Effector memory CD8-positive, alpha-beta T cell (primary cell): ENCODE measurements around the gene TMIE.
"Not testable (repeated sequence)": the region's sequence is repeated elsewhere in the genome, so short reads cannot be mapped to it uniquely, and the experiment has no call there.

Experiments
- ATAC-seq: fragments of 150-1000 bp; cut with Tn5 transposase; replicated peaks from 2 replicates; pipeline ENCODE4 v1.10.0; 2021; ENCODE audit warnings: mild to moderate bottlenecking, moderate library complexity
- DNase-seq, 3 experiments: peaks; one replicate each; pipeline ENCODE4 v3.0.0; 2021
- H3K27ac Mint-ChIP-seq, 2 donors: one replicate each; pipeline ENCODE4 v1.8.0; 2022; ENCODE audit warnings: mild to moderate bottlenecking in 2 of 2, mixed read lengths in 2 of 2, moderate library complexity in 2 of 2
- H3K27me3 Mint-ChIP-seq, 2 donors: one replicate each; pipeline ENCODE4 v1.8.0; 2022; ENCODE audit warnings: mixed read lengths in 2 of 2
- H3K36me3 Mint-ChIP-seq: one replicate; pipeline ENCODE4 v1.8.0; 2022; ENCODE audit warnings: mild to moderate bottlenecking, moderate library complexity, mixed read lengths; ENCODE audit not compliant: insufficient read depth
- H3K4me1 Mint-ChIP-seq, 2 donors: one replicate each; pipeline ENCODE4 v1.8.0; 2022; ENCODE audit warnings: low read depth in 2 of 2, mixed read lengths in 2 of 2
- H3K4me3 Mint-ChIP-seq, 2 donors: one replicate each; pipeline ENCODE4 v1.8.0; 2022; ENCODE audit warnings: mild to moderate bottlenecking in 2 of 2, mixed read lengths in 2 of 2, moderate library complexity in 2 of 2
- H3K9me3 Mint-ChIP-seq, 2 donors: one replicate each; pipeline ENCODE4 v1.8.0; 2022; ENCODE audit warnings: mixed read lengths in 2 of 2

Gene TMIE

DNA sequence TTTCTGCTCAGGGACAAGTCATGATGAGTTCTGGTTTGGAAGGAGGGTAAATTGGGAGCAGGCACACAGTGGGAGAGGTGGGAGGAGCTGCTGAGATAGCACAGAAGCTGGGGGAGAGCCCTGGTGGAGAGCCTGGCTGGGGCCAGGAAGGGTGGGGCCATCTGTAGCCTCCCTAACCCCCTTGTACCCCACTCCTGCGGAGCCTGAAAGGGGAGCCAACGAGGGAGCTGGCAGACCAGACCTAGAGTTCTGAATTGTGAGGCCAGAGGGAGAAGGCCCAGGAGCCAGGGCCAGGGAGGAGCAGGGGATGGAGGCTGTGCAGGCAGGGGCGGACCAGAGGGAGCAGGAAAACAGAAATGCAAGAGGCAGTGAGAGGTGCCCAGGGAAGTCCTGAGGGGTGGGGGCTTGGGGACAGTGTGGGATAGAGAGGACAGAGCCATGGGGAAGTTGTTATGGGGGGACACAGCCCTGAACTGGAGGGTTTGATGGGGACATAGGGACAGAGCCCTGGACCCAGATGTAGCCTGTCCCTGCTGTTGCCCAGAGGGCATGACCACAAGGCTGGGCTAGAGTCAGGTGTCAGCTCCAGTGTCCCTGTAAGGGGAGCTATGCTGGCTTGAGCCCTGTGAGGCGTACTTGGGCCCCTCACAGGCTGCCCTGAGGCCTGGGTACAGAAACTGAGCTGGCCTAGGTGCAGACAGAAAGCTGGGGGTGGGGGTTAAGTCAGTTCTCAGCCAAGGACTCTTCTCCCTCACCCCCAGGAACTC, 1.2 kb downstream of the TMIE start:
- ATAC-seq (no peak), DNase-seq (no peak)
- Mint-ChIP-seq H3K36me3 (no peaks in the 10 kb centered on the region), H3K27ac (no peak overlapping the region), H3K9me3 (no peaks in the 10 kb centered on the region), H3K4me3 (no peak overlapping the region), H3K4me1 (peaks cover 0 to 4% of the 10 kb centered on the region in 2 donors), H3K27me3 (peaks cover 13 to 24% of the 10 kb centered on the region in 2 donors)

DNA sequence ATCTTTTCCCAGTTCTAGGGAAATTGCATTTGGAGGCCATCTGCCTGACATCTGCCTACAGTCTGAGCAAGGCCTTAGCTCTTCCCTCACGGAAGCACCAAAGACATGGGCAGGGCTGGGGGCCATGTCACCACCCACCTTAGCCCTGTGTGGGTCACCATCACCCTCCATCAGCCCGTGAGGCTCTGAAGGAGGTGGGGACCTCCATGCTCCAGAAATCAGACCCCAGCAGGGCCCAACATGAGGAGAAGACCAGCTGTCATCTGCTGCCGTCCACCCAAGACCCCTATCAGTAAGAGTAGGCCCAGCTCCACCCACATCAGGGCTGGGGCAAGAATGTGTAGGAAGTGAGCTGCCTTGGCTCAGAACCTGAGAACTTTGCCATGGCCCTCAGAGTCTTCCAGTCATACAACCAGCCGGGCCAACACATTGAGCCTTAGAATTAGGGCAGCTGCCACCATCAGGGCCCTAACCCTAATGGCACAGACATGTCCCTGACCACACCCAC, 1.9 kb downstream of the TMIE start:
- DNase-seq = no peak
- H3K27ac Mint-ChIP-seq = no peak overlapping the region
- no peaks in the 10 kb centered on the region for H3K9me3 Mint-ChIP-seq
- ATAC-seq = no peak
- H3K36me3 Mint-ChIP-seq = no peaks in the 10 kb centered on the region
- peaks cover 0 to 2% of the 10 kb centered on the region in 2 donors for H3K4me1 Mint-ChIP-seq
- peaks cover 13 to 24% of the 10 kb centered on the region in 2 donors for H3K27me3 Mint-ChIP-seq
- no peak overlapping the region for H3K4me3 Mint-ChIP-seq

DNA sequence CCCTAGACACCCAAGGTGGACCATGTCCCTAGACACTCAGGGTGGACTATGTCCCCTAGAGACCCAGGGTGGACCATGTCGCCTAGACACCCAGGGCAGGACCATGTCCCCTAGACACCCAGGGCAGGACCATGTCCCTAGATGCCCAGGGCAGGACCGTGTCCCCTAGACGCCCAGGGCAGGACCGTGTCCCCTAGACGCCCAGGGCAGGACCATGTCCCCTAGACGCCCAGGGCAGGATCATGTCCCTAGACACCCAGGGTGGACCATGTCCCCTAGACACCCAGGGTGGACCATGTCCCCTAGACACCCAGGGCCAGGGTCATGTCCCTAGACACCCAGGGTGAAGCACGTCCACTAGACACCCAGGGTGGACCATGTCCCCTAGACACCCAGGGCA, 3.2 kb downstream of the TMIE start:
- H3K27ac Mint-ChIP-seq, H3K4me1 Mint-ChIP-seq, H3K9me3 Mint-ChIP-seq, DNase-seq, ATAC-seq, H3K4me3 Mint-ChIP-seq, H3K36me3 Mint-ChIP-seq: not testable (repeated sequence)
- peaks cover 13 to 24% of the 10 kb centered on the region in 2 donors for H3K27me3 Mint-ChIP-seq

DNA sequence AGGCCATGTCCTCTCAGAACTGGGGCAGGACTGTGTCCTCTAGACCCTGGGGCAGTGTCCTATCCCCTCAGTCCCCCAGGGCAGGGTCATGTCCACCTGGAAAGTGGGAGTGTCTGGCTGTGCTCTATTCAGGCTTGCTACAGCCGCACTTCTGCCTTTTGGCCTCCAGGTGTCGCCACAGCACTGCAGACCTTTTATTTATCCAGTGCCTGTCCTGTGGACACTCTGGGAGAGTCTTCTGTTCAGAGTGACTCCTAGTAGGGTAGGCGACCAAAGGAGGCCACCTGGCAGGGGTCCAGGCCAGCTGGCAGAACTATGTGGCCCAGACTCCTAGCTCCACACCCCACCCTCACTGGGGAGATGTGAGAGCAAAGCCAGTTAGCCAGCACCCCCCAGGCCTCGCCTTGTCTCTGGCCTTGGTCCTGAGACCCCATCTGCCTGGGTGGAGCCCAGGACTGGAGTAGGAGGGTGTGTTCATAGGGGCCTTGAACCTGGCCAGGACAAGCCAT, 3.9 kb downstream of the TMIE start:
- no peak overlapping the region for H3K4me3 Mint-ChIP-seq
- no peaks in the 10 kb centered on the region for H3K9me3 Mint-ChIP-seq
- H3K27ac Mint-ChIP-seq = no peak overlapping the region
- ATAC-seq = peak; percentile 87
- H3K36me3 Mint-ChIP-seq = no peaks in the 10 kb centered on the region
- peak; percentile 60 to 70 (median 66) for DNase-seq
- H3K27me3 Mint-ChIP-seq = peaks cover 13 to 24% of the 10 kb centered on the region in 2 donors
- peaks cover 0 to 2% of the 10 kb centered on the region in 2 donors for H3K4me1 Mint-ChIP-seq

DNA sequence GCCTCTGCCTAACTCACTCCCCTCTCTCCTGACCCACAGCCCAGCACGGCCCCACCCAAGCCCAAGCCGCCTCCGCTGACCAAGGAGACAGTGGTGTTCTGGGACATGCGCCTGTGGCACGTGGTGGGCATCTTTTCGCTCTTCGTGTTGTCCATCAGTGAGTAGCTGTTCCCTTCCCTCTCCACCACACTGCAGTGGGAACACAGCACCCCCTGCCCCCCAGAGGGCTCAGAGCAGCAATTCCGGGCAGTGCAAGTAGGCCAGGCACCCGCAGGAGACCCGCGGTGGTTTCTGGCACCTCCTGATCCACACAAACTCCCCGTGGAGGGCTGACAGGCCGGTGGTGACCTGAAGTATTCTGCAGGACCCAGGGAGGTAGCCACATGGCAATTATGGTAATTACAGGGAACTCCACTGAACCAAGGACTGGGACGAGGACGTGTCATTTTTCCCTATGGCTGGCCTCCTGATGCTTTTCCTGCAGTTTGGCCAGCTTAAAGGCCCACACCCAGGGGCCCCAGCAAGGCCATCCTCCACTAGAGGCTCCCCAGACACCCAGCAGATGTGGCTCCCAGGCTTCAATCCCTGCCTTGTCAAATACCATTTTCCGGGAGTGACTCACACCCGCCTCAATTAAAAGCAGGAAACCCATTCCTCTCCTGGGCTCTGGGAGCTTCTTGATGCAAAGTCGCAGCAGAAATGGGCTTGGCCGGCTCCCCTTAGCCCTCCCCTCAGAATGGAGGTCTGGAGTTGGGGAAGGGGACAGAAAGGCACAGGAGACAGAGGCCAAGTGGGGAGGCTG, 4.8 kb downstream of the TMIE start:
- H3K27me3 Mint-ChIP-seq = peaks cover 13 to 24% of the 10 kb centered on the region in 2 donors
- peaks cover 2% of the 10 kb centered on the region for H3K36me3 Mint-ChIP-seq
- H3K9me3 Mint-ChIP-seq = no peaks in the 10 kb centered on the region
- H3K4me3 Mint-ChIP-seq = no peak overlapping the region
- ATAC-seq (no peak), DNase-seq (no peak)
- H3K4me1 Mint-ChIP-seq = peaks cover 0 to 2% of the 10 kb centered on the region in 2 donors
- no peak overlapping the region for H3K27ac Mint-ChIP-seq

DNA sequence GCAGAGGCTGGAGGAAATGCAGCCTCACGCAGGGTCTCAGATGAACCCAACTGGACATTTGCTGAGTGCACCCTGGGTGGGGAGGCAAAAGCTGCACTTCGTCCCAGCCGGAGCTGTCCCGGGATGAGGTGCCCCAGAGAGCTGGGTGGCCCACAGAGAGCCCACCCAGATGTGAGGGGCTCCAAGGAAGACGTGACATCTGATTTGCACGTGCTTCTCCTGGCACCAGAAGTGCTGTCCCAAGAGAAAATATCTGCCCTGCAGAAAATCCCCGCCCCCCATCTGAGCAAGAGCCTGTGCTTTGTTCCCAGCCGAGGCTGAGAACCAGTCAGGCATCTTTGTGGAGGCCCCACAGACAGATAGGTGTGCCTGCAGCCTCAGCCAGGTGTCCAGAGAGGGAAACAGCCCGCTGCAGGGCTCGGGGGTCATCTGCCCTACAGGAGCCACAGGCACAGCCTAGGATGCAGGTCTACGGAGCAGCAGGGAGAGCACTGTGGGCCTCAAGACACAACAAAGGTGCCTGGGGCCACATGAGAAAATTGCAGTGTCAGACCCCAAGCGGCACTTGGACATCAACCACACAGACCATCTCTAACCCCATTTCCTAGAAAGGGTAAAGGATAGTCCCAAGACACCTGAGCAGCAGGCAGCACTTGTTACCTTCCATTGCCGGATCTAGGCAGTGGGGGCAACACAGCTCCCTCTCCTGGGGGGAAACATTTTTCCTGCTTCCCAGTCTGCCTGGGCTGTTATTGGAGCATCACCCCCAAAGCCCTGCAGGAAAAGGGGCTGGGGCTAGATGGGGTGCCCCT, 5.8 kb downstream of the TMIE start:
- DNase-seq = no peak
- H3K36me3 Mint-ChIP-seq = peaks cover 2% of the 10 kb centered on the region

DNA sequence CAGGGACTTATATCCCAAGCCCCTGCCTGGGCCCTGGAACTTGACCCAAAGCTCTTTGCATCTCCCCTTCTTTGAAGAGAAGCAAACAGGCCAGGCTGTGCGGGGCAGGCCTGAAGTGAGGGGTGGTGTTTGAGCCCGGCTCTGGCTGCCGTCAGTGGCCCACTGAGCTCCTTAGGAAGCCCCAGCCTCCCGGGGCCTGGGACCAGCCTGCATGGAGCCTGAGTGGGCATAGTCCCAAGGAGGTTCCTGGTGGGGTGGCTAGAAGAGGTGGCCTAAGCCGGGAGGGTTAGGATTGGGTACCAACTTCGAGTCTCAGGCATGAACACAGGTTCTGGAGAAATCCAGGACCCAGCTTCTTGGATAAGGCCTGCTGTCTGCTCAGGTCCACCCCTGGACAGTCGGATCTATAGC, 6.4 kb downstream of the TMIE start:
- Mint-ChIP-seq H3K9me3 (no peaks in the 10 kb centered on the region), H3K36me3 (peaks cover 2% of the 10 kb centered on the region), H3K4me3 (no peak overlapping the region), H3K27me3 (peaks cover 2 to 12% of the 10 kb centered on the region in 2 donors), H3K4me1 (peaks cover 0 to 2% of the 10 kb centered on the region in 2 donors), H3K27ac (no peak overlapping the region)
- DNase-seq (no peak), ATAC-seq (no peak)

More for the DNA sequence above, 5.8 kb downstream of the TMIE start:
- Mint-ChIP-seq H3K9me3 (no peaks in the 10 kb centered on the region), H3K4me1 (peaks cover 0 to 2% of the 10 kb centered on the region in 2 donors), H3K27ac (no peak overlapping the region), H3K27me3 (peaks cover 8 to 18% of the 10 kb centered on the region in 2 donors), H3K4me3 (no peak overlapping the region)
- ATAC-seq = no peak

DNA sequence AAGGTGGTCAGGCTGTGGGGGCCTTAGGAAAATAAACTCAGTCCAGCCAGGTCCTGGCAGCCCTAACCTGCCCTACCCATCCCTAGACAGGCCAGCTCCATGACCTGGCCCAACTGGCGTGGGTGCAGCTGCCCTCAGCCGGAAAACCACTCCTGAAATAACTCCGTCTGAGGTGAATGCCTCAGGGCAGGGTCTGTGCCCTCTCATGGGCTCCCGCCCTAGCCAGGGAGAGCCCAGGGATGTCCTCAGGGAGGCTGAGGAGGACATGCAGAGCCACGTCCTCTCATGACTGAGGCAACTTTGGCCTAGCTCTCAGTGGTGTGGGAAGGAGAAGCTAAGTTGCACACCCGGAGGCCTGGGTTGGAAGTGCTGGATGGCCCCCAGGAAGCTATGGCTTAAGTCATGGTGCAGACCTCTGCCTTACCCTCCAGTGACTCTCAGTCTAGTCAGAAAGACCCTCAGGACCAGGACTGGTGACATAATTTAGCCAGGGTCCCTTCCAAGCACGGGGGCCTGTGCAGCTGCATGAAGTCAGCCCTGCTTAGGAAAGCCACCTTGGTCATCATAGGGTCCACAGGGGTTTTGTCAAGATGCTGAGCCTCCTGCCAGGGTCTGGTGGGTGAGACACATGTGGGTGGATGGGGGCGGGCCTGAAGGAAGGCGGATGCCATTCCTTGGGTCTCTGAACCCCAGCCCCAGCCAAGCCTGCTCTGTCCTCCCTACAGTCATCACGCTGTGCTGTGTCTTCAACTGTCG, 7.4 kb downstream of the TMIE start:
- no peak overlapping the region for H3K4me3 Mint-ChIP-seq
- DNase-seq = no peak
- ATAC-seq = no peak
- peaks cover 0 to 2% of the 10 kb centered on the region in 2 donors for H3K4me1 Mint-ChIP-seq
- peak overlapping the region in 1 of 2 donors; percentile 44 for H3K27ac Mint-ChIP-seq
- peaks cover 0 to 8% of the 10 kb centered on the region in 2 donors for H3K27me3 Mint-ChIP-seq
- peaks cover 2% of the 10 kb centered on the region for H3K36me3 Mint-ChIP-seq
- H3K9me3 Mint-ChIP-seq = no peaks in the 10 kb centered on the region

DNA sequence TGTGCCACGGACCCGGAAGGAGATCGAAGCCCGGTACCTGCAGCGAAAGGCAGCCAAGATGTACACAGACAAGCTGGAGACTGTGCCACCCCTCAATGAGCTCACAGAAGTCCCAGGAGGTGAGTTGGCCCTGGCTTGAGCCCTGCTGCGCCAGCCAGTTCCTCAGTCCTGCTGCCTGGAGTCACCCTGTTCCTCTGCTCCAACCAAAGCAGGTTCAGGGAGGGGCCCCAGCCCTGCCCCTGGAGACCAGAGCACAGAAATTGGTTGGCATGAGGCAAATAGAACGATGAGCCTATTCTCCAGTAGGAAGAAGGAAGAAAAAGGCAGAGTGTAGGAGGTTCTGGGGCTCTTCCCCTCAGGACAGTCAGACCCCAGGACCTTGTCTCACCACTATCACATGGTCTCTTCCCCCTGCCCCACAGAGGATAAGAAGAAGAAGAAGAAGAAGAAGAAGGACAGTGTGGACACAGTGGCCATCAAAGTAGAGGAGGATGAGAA, 8.0 kb downstream of the TMIE start:
- H3K4me3 Mint-ChIP-seq = no peak overlapping the region
- DNase-seq (no peak), ATAC-seq (no peak)
- H3K27ac Mint-ChIP-seq = no peak overlapping the region
- peaks cover 2% of the 10 kb centered on the region for H3K36me3 Mint-ChIP-seq
- H3K27me3 Mint-ChIP-seq = peaks cover 0 to 8% of the 10 kb centered on the region in 2 donors
- peaks cover 0 to 2% of the 10 kb centered on the region in 2 donors for H3K4me1 Mint-ChIP-seq
- no peaks in the 10 kb centered on the region for H3K9me3 Mint-ChIP-seq

DNA sequence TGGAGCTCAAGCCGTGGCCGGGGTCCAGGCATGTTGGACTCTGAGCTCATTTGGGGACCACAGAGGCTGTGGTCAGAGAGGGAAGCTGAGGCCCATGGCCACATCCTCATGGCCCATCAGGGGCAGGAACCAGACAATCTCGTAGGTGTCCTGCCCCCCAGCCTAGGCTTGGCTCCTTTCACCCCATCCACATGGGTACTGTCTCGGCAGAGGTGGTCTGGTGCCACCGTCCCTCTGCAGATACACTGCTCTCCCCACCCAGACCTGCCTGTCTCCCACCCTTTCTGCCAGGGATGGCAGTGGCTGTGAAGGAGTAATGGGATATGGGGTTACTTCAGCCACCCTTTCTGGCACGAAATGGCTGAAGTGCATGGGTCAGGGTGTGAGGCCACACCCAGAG, 8.5 kb downstream of the TMIE start:
- peaks cover 0 to 2% of the 10 kb centered on the region in 2 donors for H3K4me1 Mint-ChIP-seq
- H3K9me3 Mint-ChIP-seq = no peaks in the 10 kb centered on the region
- ATAC-seq (no peak), DNase-seq (no peak)
- H3K27me3 Mint-ChIP-seq = peaks cover 0 to 8% of the 10 kb centered on the region in 2 donors
- no peak overlapping the region for H3K27ac Mint-ChIP-seq
- H3K4me3 Mint-ChIP-seq = no peak overlapping the region
- H3K36me3 Mint-ChIP-seq = peaks cover 2% of the 10 kb centered on the region

DNA sequence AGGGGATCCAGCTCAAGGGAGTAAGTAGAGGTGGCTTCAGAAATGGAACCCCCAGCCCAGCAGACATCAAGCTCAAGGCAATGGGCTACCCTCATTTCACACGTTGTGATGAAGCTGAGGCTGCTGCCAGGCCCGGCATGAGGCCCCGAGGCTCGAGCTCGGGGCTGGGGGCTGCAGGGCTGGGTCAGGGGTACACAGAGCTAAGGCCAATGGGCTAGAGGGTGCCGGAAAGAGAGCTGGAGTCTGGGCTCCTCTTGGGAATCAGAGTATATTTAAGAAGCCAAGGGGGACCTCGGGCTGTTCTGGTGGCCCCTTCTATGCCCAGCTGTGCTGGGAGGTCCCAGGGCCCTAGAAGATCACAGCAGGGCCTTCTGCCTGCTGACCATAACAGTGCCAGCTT, 9.0 kb downstream of the TMIE start:
- DNase-seq (no peak), ATAC-seq (no peak)
- Mint-ChIP-seq H3K27ac (no peak overlapping the region), H3K36me3 (peaks cover 2% of the 10 kb centered on the region), H3K9me3 (no peaks in the 10 kb centered on the region), H3K4me1 (peaks cover 0 to 2% of the 10 kb centered on the region in 2 donors), H3K4me3 (no peak overlapping the region), H3K27me3 (peaks cover 0 to 12% of the 10 kb centered on the region in 2 donors)

DNA sequence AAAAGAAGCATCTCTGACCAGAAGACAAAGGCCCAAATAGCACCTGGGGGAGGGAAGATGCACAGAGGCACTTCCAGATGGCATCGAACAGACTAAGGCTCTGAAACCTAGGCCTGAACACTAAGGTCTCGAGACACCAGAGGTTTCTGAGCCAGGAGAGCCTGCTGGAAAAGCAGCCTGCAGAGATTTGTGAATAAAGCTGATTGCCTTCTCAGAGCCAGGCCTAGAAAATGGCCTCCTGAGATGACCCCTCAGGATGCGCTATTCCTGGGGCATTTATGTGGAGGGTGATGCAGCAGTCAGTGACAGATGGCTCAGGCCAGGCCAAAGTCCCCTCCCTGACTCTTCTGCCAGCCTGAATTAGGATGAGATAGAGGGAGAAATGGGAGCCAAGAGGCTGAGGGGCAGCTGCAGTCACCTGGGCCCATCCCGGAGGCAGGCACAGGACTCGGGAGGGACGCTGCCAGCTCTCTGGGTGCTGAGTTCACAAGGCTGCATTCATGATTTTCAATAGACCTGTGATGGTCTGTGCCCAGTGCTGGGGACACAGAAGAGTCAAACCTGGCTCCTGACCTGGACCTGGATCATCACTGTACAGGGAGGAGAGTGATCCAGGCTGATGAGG, 9.6 kb downstream of the TMIE start:
- no peaks in the 10 kb centered on the region for H3K9me3 Mint-ChIP-seq
- no peak for ATAC-seq
- H3K4me1 Mint-ChIP-seq = no peaks in the 10 kb centered on the region
- peaks cover 2 to 15% of the 10 kb centered on the region in 2 donors for H3K27me3 Mint-ChIP-seq
- no peak overlapping the region for H3K4me3 Mint-ChIP-seq
- H3K36me3 Mint-ChIP-seq = peaks cover 2% of the 10 kb centered on the region
- no peak overlapping the region for H3K27ac Mint-ChIP-seq
- DNase-seq = no peak
